Stomach (tissue), 9 donors: ENCODE data around the gene GALNT8. TPM values are rescaled to one million over a fixed set of nuclear protein-coding genes. Genes with fewer than 3 reads are reported as not detected.

ENCODE experiments used
- DNase-seq, 2 donors: peaks; one replicate each; pipeline versions ENCODE4 v3.0.0 to v3.0.0-alpha.2; 2013 to 2019
- H3K27ac ChIP-seq, 5 donors: fragments of 200-600 bp in 4 of 5; sonication (generic) in 4 of 5; one replicate each; pipeline ENCODE4 v1.5.1; 2013 to 2019; ENCODE audit warnings: mild to moderate bottlenecking in 1 of 5, moderate library complexity in 1 of 5
- H3K27me3 ChIP-seq, 3 donors: fragments of 200-600 bp; sonication (generic); one replicate each; pipeline ENCODE4 v1.5.1; 2017 to 2019; ENCODE audit warnings: mixed run types in 1 of 3
- H3K36me3 ChIP-seq, 4 donors: fragments of 200-600 bp; sonication (generic); 1 replicate in 3 of 4; 2 replicates in 1 of 4; pipeline ENCODE4 v1.5.1; 2016 to 2019
- H3K4me1 ChIP-seq, 4 donors: fragments of 200-600 bp; sonication (generic); one replicate each; pipeline ENCODE4 v1.5.1; 2016 to 2019
- H3K4me3 ChIP-seq, 4 donors: fragments of 200-600 bp; sonication (generic) in 3 of 4; one replicate each; pipeline ENCODE4 v1.5.1; 2016 to 2019; ENCODE audit warnings: mild to moderate bottlenecking in 1 of 4
- H3K9me3 ChIP-seq, 4 donors: fragments of 200-600 bp; sonication (generic); one replicate each; pipeline ENCODE4 v1.5.1; 2016 to 2019
- CTCF ChIP-seq, 7 experiments: fragments of 450-650 bp in 4 of 7; fragments of 200-600 bp in 3 of 7; sonication (generic) in 3 of 7; IDR thresholded peaks; one replicate each; pipeline ENCODE4 v1.5.1; 2016 to 2019; ENCODE audit warnings: antibody characterized with exemption in 7 of 7, control low read depth in 2 of 7, mild to moderate bottlenecking in 1 of 7
- EP300 ChIP-seq: sonication (generic); formaldehyde crosslinking; IDR thresholded peaks from one replicate; pipeline ENCODE4 v1.6.1; 2017; ENCODE audit warnings: antibody characterized with exemption
- POLR2A ChIP-seq, 4 donors: fragments of 450-650 bp; IDR thresholded peaks; one replicate each; pipeline ENCODE4 v1.6.1; 2016; ENCODE audit warnings: antibody characterized with exemption in 4 of 4, control low read depth in 2 of 4, mild to moderate bottlenecking in 1 of 4, moderate library complexity in 1 of 4
- POLR2AphosphoS5 ChIP-seq, 3 donors: sonication (generic); formaldehyde crosslinking; IDR thresholded peaks; one replicate each; pipeline ENCODE4 v1.6.1; 2016; ENCODE audit warnings: antibody characterized with exemption in 3 of 3
- WGBS, 5 donors: extraction: QIAGEN DNeasy Blood & Tissue Kit in 3 of 5; methylation state at CpG; one replicate each; pipeline versions ENCODE4 v1.1.5 to v1.1.7; 2013 to 2018; 5-methylcytosine and 5-hydroxymethylcytosine counted together
- intact Hi-C: fragments of 100-400 bp; cut with DNase I; formaldehyde crosslinking; loops from one replicate; pipeline ENCODE4 v1.15.1; 2023; ENCODE audit warnings: low total_unique reads
- polyA plus RNA-seq, 3 donors: library from polyadenylated mRNA; stranded (reverse); fragments of 200-250 nt; gene quantifications; one replicate each; pipeline ENCODE4 v1.2.3, GENCODE V29; 2013
- total RNA-seq, 5 donors: library from RNA; depleted of rRNA; stranded (reverse); fragments of >200 nt; gene quantifications; one replicate each; pipeline versions ENCODE4 v1.1.0 to v1.2.3, GENCODE V29; 2014 to 2016
- donor health status: healthy with polysubstance abuse.
- donor health status: Bipolar disorder and iron deficiency.
- donor health status: healthy.

The GALNT8 gene
- total and polyA plus RNA-seq, 8 donors, result 0.28 to 19.7 (median 1.0) TPM; not detected in 2

- 61 to 68% (median 63%) methylated on average over 9 of the region's 9 CpGs for WGBS, 5 donors
- no peak for DNase-seq
- TF ChIP-seq CTCF (IDR thresholded peaks at IDR 0.05), result no peak
- TF ChIP-seq POLR2AphosphoS5 (IDR thresholded peaks at IDR 0.05), result no peak
- no peak for TF ChIP-seq EP300
- no peak for TF ChIP-seq POLR2A (IDR thresholded peaks at IDR 0.05)
- Histone ChIP-seq H3K27ac (no peak overlapping the region), H3K36me3 (no peaks in the 10 kb centered on the region), H3K9me3 (peaks cover 0 to under 1% (median 0%) of the 10 kb centered on the region in 4 donors), H3K4me3 (no peak overlapping the region), H3K27me3 (peaks cover 0 to 13% (median 0%) of the 10 kb centered on the region in 3 donors), H3K4me1 (no peaks in the 10 kb centered on the region)
- intact Hi-C loops, result no loop called here
Measured at GRCh38 chr12:4796694-4797482, 76.7 kb downstream of the GALNT8 start.

- H3K4me3 ChIP-seq, result no peak overlapping the region
- H3K27me3 ChIP-seq, result peaks cover 0 to 15% (median 0%) of the 10 kb centered on the region in 3 donors
- no peaks in the 10 kb centered on the region for H3K9me3 ChIP-seq
- DNase-seq, result no peak
- H3K36me3 ChIP-seq, result no peaks in the 10 kb centered on the region
- H3K27ac ChIP-seq, result no peak overlapping the region
- TF ChIP-seq EP300 (no peak), POLR2AphosphoS5 (IDR thresholded peaks at IDR 0.05) (no peak), CTCF (IDR thresholded peaks at IDR 0.05) (no peak), POLR2A (IDR thresholded peaks at IDR 0.05) (no peak)
- H3K4me1 ChIP-seq, result no peaks in the 10 kb centered on the region
- intact Hi-C loops, result no loop called here
Measured at GRCh38 chr12:4800555-4800954, 80.4 kb downstream of the GALNT8 start.

- Histone ChIP-seq H3K4me3 (no peak overlapping the region), H3K27ac (no peak overlapping the region), H3K4me1 (no peaks in the 10 kb centered on the region), H3K36me3 (no peaks in the 10 kb centered on the region), H3K9me3 (no peaks in the 10 kb centered on the region), H3K27me3 (peaks cover 0 to 32% (median 0%) of the 10 kb centered on the region in 3 donors)
- no peak for TF ChIP-seq POLR2AphosphoS5 (IDR thresholded peaks at IDR 0.05)
- TF ChIP-seq CTCF (IDR thresholded peaks at IDR 0.05), result no peak
- TF ChIP-seq EP300, result no peak
- no peak for TF ChIP-seq POLR2A (IDR thresholded peaks at IDR 0.05)
- WGBS, 5 donors, result 74 to 76% (median 74%) methylated on average over 2 of the region's 2 CpGs
- intact Hi-C loops, result no loop called here
- DNase-seq, result no peak
Measured at GRCh38 chr12:4802841-4803240, 82.6 kb downstream of the GALNT8 start.

GRCh38 chr12:4806439-4807115, 86.4 kb downstream of the GALNT8 start:
- no peak for DNase-seq
- no peak overlapping the region for H3K27ac ChIP-seq
- H3K9me3 ChIP-seq, result no peaks in the 10 kb centered on the region
- peaks cover 17 to 57% (median 21%) of the 10 kb centered on the region in 3 donors for H3K27me3 ChIP-seq
- peaks cover 9 to 18% (median 15%) of the 10 kb centered on the region in 4 donors for H3K4me1 ChIP-seq
- no peak for TF ChIP-seq POLR2A (IDR thresholded peaks at IDR 0.05)
- TF ChIP-seq POLR2AphosphoS5 (IDR thresholded peaks at IDR 0.05), result no peak
- no peak for TF ChIP-seq CTCF (IDR thresholded peaks at IDR 0.05)
- TF ChIP-seq EP300, result no peak
- WGBS, 5 donors, result 47 to 57% (median 53%) methylated on average over 8 of the region's 8 CpGs
- no peaks in the 10 kb centered on the region for H3K36me3 ChIP-seq
- no peak overlapping the region for H3K4me3 ChIP-seq
- intact Hi-C loops, result no loop called here
